Measurements from ENCODE around the gene AKAP13.

GRCh38 chr15:85583442-85583841 is 203.0 kb downstream of the AKAP13 start:
- TF ChIP-seq, protein P1, sequence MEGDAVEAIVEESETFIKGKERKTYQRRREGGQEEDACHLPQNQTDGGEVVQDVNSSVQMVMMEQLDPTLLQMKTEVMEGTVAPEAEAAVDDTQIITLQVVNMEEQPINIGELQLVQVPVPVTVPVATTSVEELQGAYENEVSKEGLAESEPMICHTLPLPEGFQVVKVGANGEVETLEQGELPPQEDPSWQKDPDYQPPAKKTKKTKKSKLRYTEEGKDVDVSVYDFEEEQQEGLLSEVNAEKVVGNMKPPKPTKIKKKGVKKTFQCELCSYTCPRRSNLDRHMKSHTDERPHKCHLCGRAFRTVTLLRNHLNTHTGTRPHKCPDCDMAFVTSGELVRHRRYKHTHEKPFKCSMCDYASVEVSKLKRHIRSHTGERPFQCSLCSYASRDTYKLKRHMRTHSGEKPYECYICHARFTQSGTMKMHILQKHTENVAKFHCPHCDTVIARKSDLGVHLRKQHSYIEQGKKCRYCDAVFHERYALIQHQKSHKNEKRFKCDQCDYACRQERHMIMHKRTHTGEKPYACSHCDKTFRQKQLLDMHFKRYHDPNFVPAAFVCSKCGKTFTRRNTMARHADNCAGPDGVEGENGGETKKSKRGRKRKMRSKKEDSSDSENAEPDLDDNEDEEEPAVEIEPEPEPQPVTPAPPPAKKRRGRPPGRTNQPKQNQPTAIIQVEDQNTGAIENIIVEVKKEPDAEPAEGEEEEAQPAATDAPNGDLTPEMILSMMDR (IDR thresholded peaks at IDR 0.05) = no peak
- no peak for TF ChIP-seq POLR2A (IDR thresholded peaks at IDR 0.05)

Data from testis (tissue), 2 donors.